Right lobe of liver (tissue), 6 donors: ENCODE data around the gene RAB36. TPM values are rescaled to one million over a fixed set of nuclear protein-coding genes. Genes with fewer than 3 reads are reported as not detected.

Experiments used
- ATAC-seq, 4 donors: fragments of 200-7000 bp; cut with Tn5 transposase; one replicate each; pipeline ENCODE4 v1.9.1; 2020; ENCODE audit warnings: mild to moderate bottlenecking in 4 of 4, moderate library complexity in 4 of 4
- DNase-seq, 3 donors: peaks; one replicate each; pipeline ENCODE4 v3.0.0-alpha.2; 2020
- H3K27ac ChIP-seq, 3 donors: fragments of 200-600 bp; one replicate each; pipeline ENCODE4 v1.8.0; 2022
- H3K27me3 ChIP-seq, 2 donors: fragments of 200-600 bp; one replicate each; pipeline ENCODE4 v1.8.0; 2022
- H3K36me3 ChIP-seq, 4 donors: fragments of 200-600 bp; sonication (generic) in 1 of 4; one replicate each; pipeline versions ENCODE4 v1.5.1 to v1.8.0; 2017 to 2022; ENCODE audit warnings: control low read depth in 1 of 4
- H3K4me1 ChIP-seq, 4 donors: fragments of 200-600 bp; sonication (generic) in 1 of 4; one replicate each; pipeline versions ENCODE4 v1.5.1 to v1.8.0; 2017 to 2022; ENCODE audit warnings: control low read depth in 1 of 4
- H3K4me3 ChIP-seq, 3 donors: fragments of 200-600 bp; one replicate each; pipeline ENCODE4 v1.8.0; 2022
- H3K9me3 ChIP-seq, 4 donors: fragments of 200-600 bp; sonication (generic) in 1 of 4; one replicate each; pipeline versions ENCODE4 v1.5.1 to v1.8.0; 2017 to 2022; ENCODE audit warnings: control low read depth in 1 of 4
- POLR2A ChIP-seq: fragments of 450-650 bp; IDR thresholded peaks from one replicate; pipeline ENCODE4 v1.6.1; 2017; ENCODE audit warnings: antibody characterized with exemption, mild to moderate bottlenecking
- WGBS: methylation state at CpG from one replicate; pipeline ENCODE4 v1.1.6; 2018; ENCODE audit warnings: low coverage, low lambda C conversion rate; ENCODE audit not compliant: insufficient coverage; ENCODE audit errors: missing lambda C conversion rate; 5-methylcytosine and 5-hydroxymethylcytosine counted together
- intact Hi-C, 2 donors: fragments of 100-400 bp; cut with DNase I; formaldehyde crosslinking; loops; one replicate each; pipeline versions ENCODE4 v1.11.2 to v1.14.1; 2022
- total RNA-seq, 6 experiments: library from RNA; depleted of rRNA in 2 of 6; stranded (reverse); fragments of >200 nt in 2 of 6; fragmentation: NEBNext Ultra II Directional in 3 of 6; extraction: Animal tissue kit (Norgen Biotek cat#: 25700) in 3 of 6; gene quantifications; one replicate each; pipeline versions ENCODE4 v1.1.0 to v1.2.4, GENCODE V29; 2016 to 2023
- TF ChIP-seq, protein P1 (sequence below), 4 donors: fragments of 200-600 bp in 3 of 4; fragments of 450-650 bp in 1 of 4; IDR thresholded peaks; one replicate each; pipeline versions ENCODE4 v1.5.1 to v1.8.0; 2016 to 2022; ENCODE audit warnings: antibody characterized with exemption in 4 of 4, mild to moderate bottlenecking in 2 of 4
- donor health status: DM: no; HTN: yes; CAD: no.
- donor health status: DM: no; HTN: no; CAD: no.
- donor health status: DM: no; HTN: no; CAD: no.
- donor health status: DM: no; HTN: yes; CAD: no.
- donor health status: DM: no; HTN: yes; CAD: no.

Gene RAB36
- total RNA-seq, 6 experiments from 2014 or later = 0.07 to 0.65 (median 0.19) TPM

DNA sequence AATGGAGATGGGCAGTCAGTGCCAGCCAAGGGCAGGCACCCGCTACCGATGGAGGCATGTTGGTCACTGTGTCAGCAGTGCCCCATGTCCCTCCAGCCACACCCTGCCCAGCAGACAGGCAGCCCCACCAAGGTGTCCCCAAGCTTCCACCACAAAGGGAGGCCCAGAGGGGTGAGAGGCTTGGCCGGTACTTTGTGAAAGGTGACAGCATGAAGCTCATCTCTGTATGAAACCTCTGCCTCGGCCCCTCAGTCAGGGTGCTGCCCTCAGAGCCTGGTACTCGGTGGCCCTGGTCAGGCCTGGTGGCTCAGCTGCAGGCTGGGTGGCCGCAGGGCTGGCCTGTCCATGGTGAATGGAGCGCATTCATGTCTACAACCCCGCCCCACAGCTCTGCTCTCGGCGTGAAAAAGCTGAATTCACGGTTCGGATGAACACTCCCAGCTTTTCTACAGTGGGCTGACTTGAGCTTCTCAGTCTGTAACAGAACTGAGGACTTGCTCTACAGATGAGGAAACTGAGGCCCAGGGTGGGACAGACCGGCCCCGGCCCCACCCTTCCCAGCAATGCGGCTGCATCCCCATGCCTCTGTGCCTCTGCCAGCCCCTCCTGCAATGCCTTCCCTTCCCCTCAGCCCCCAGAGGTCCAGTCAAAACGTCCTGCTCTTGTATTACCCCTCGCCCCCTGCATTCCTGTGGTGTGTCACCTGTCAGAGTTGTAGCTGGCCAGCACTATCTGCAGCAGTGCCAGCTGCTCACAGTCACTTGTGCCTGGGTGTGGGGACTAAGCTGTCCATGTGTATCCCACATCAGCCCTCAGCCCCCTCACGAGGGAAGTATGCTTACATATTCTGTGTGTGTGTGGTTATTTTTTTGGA, 31.2 kb upstream of the RAB36 start:
- 90% methylated on average over 6 of the region's 18 CpGs for WGBS
- Histone ChIP-seq H3K4me3 (no peak overlapping the region), H3K27me3 (no peaks in the 10 kb centered on the region), H3K36me3 (no peaks in the 10 kb centered on the region), H3K9me3 (no peaks in the 10 kb centered on the region), H3K27ac (no peak overlapping the region), H3K4me1 (no peaks in the 10 kb centered on the region)
- DNase-seq (no peak), ATAC-seq (no peak)
- intact Hi-C loops = no loop called here
- no peak for TF ChIP-seq POLR2A
- TF ChIP-seq, protein P1, sequence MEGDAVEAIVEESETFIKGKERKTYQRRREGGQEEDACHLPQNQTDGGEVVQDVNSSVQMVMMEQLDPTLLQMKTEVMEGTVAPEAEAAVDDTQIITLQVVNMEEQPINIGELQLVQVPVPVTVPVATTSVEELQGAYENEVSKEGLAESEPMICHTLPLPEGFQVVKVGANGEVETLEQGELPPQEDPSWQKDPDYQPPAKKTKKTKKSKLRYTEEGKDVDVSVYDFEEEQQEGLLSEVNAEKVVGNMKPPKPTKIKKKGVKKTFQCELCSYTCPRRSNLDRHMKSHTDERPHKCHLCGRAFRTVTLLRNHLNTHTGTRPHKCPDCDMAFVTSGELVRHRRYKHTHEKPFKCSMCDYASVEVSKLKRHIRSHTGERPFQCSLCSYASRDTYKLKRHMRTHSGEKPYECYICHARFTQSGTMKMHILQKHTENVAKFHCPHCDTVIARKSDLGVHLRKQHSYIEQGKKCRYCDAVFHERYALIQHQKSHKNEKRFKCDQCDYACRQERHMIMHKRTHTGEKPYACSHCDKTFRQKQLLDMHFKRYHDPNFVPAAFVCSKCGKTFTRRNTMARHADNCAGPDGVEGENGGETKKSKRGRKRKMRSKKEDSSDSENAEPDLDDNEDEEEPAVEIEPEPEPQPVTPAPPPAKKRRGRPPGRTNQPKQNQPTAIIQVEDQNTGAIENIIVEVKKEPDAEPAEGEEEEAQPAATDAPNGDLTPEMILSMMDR (IDR thresholded peaks at IDR 0.05) = no peak

DNA sequence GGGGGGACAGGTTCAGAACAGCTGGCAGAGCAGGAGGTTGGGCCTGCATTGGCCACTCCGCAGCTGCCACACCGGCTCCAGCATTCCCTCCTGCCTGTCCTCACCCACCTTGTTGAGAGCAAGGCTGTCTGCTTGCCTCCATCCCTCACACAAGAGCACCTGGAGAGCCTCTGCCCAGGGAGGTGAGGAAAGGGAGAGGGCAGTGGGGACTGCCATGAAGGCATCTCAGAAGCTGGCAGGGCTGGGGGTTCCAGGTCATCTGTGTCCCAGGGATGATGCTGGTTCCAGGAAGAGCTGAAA, 30.6 kb upstream of the RAB36 start:
- WGBS = 80% methylated on average over 1 of the region's 2 CpGs
- ATAC-seq = no peak

DNA sequence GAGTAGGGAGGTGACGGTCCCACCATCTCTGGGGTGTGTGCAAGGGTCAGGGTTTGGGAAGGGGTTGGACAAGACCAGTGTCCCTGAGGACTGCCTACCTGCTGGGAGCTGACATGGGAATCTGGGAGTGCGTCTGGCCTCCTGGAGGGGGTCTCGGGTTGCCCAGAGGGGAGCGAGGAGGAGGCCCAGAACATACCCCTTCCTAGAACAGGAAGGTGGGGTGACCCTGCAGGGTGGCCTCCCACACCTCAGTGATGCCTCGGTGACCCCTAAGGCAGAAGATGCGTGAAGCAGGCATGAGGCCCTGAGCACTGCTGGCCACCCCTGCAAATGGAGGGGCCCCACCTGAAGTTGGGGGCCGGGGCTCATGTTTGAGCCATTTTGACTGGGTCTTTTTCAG, 29.9 kb upstream of the RAB36 start:
- intact Hi-C loops = no loop called here
- no peak for DNase-seq
- TF ChIP-seq POLR2A = no peak
- TF ChIP-seq, protein P1 (IDR thresholded peaks at IDR 0.05) = no peak

More for the DNA sequence above, 30.6 kb upstream of the RAB36 start:
- Histone ChIP-seq H3K9me3 (no peaks in the 10 kb centered on the region), H3K36me3 (no peaks in the 10 kb centered on the region), H3K4me1 (no peaks in the 10 kb centered on the region), H3K27ac (no peak overlapping the region), H3K27me3 (no peaks in the 10 kb centered on the region), H3K4me3 (no peak overlapping the region)
- no peak for DNase-seq
- TF ChIP-seq POLR2A = no peak
- TF ChIP-seq, protein P1 (IDR thresholded peaks at IDR 0.05) = no peak
- intact Hi-C loops = no loop called here

DNA sequence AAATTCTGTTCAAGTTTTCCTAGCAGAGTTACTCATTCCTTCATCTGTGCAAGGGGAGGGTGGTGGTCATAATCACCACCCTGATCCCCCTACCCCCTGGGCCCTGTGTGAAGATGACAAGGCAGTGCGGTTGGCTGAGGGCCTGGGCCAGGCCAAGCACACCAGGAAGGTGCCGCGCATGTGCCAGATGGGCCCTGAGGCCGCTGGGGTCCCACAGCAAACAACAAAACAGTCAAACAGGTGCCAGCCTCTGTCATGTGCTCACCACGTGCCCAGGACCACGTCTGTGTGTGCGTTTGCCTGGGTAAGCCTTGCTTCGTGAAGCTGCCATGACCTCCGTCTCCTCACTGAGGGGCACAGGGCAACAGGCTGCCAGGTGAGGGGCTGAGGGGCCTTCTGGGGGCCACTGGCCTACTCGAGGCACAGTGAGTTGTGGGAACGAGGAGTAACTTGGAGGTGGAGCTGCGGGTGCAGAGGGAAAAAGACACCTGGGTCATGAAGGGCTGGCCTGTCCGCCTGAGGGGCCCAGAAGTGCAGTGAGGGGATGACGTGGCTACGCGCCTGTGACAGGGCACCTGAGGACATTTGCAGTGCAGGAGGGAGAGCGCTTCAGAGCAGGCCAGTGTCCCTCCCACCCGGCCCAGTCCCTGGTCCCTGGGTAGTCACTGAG, 29.3 kb upstream of the RAB36 start:
- no peaks in the 10 kb centered on the region for H3K36me3 ChIP-seq
- intact Hi-C loops = no loop called here
- ATAC-seq (no peak), DNase-seq (no peak)
- TF ChIP-seq, protein P1 (IDR thresholded peaks at IDR 0.05) = no peak
- no peak for TF ChIP-seq POLR2A
- no peaks in the 10 kb centered on the region for H3K27me3 ChIP-seq
- no peaks in the 10 kb centered on the region for H3K9me3 ChIP-seq
- no peak overlapping the region for H3K4me3 ChIP-seq
- 57% methylated on average over 3 of the region's 18 CpGs for WGBS
- H3K27ac ChIP-seq = no peak overlapping the region
- H3K4me1 ChIP-seq = no peaks in the 10 kb centered on the region

More for the DNA sequence above, 29.9 kb upstream of the RAB36 start:
- H3K4me3 ChIP-seq = no peak overlapping the region
- no peaks in the 10 kb centered on the region for H3K4me1 ChIP-seq
- no peaks in the 10 kb centered on the region for H3K9me3 ChIP-seq
- no peaks in the 10 kb centered on the region for H3K27me3 ChIP-seq
- no peaks in the 10 kb centered on the region for H3K36me3 ChIP-seq
- ATAC-seq = no peak
- 72% methylated on average over 5 of the region's 7 CpGs for WGBS
- H3K27ac ChIP-seq = no peak overlapping the region
